ENCODE results near the gene ADAT1. TPM values are rescaled to one million over a fixed set of nuclear protein-coding genes. Genes with fewer than 3 reads are reported as not detected.

Gene ADAT1
- total and polyA plus RNA-seq, 10 donors: 13.2 to 120 (median 59.7) TPM

- Histone ChIP-seq H3K36me3 (peaks cover 0 to 100% (median 84%) of the 10 kb centered on the region in 6 donors), H3K4me3 (no peak overlapping the region), H3K27me3 (replicated peaks in 1 of 7) (no peaks in the 10 kb centered on the region), H3K4me1 (peaks cover 4 to 72% (median 43%) of the 10 kb centered on the region in 6 donors), H3K9me3 (no peaks in the 10 kb centered on the region), H3K27ac (peak overlapping the region in 2 of 8 donors; percentile 10 to 38)
- TF ChIP-seq CTCF (IDR thresholded peaks at IDR 0.05 in 8 of 11, conservative IDR thresholded peaks at IDR 0.05 in 3 of 11) (no peak), POLR2AphosphoS5 (IDR thresholded peaks at IDR 0.05) (no peak), POLR2A (IDR thresholded peaks at IDR 0.05) (no peak)
- 52 to 75% (median 69%) methylated on average over 3 of the region's 3 CpGs for WGBS, 5 donors
- DNase-seq: no peak
- intact Hi-C loops (cut with DNase I; ENCODE audit: low total_unique reads): no loop called here
These were observed 47.1 kb downstream of the ADAT1 start for GRCh38 chr16:75575958-75576357.

GRCh38 chr16:75573955-75574354, 49.1 kb downstream of the ADAT1 start:
- intact Hi-C loops (cut with DNase I; ENCODE audit: low total_unique reads): no loop called here
- peaks cover 0 to 100% (median 93%) of the 10 kb centered on the region in 6 donors for H3K36me3 ChIP-seq
- WGBS, 5 donors: 88 to 97% (median 89%) methylated on average over 5 of the region's 5 CpGs
- TF ChIP-seq POLR2AphosphoS5 (IDR thresholded peaks at IDR 0.05) (no peak), CTCF (IDR thresholded peaks at IDR 0.05 in 8 of 11, conservative IDR thresholded peaks at IDR 0.05 in 3 of 11) (no peak), POLR2A (IDR thresholded peaks at IDR 0.05) (no peak)
- no peak overlapping the region for H3K4me3 ChIP-seq
- no peak for DNase-seq
- H3K4me1 ChIP-seq: peaks cover 18 to 88% (median 63%) of the 10 kb centered on the region in 6 donors
- H3K27me3 ChIP-seq (replicated peaks in 1 of 7): no peaks in the 10 kb centered on the region
- H3K9me3 ChIP-seq: no peaks in the 10 kb centered on the region
- peak overlapping the region in 1 of 8 donors; percentile 26 for H3K27ac ChIP-seq

- Histone ChIP-seq H3K4me3 (no peak overlapping the region), H3K4me1 (peaks cover 25 to 96% (median 72%) of the 10 kb centered on the region in 6 donors)
- WGBS, 5 donors: 61 to 80% (median 77%) methylated on average over 2 to 3 of the region's 3 CpGs
These were observed 50.1 kb downstream of the ADAT1 start for GRCh38 chr16:75572864-75573542.

More at GRCh38 chr16:75572864-75573542, 50.1 kb downstream of the ADAT1 start:
- Histone ChIP-seq H3K36me3 (peaks cover 0 to 100% (median 93%) of the 10 kb centered on the region in 6 donors), H3K27me3 (replicated peaks in 1 of 7) (no peaks in the 10 kb centered on the region), H3K27ac (peak overlapping the region in 2 of 8 donors; percentile 7 to 26), H3K9me3 (no peaks in the 10 kb centered on the region)
- TF ChIP-seq CTCF (IDR thresholded peaks at IDR 0.05 in 8 of 11, conservative IDR thresholded peaks at IDR 0.05 in 3 of 11): no peak
- no peak for TF ChIP-seq POLR2AphosphoS5 (IDR thresholded peaks at IDR 0.05)
- TF ChIP-seq POLR2A (IDR thresholded peaks at IDR 0.05): no peak
- DNase-seq: no peak
- intact Hi-C loops (cut with DNase I; ENCODE audit: low total_unique reads): no loop called here

Data from spleen (tissue), 11 donors.